Left renal cortex interstitium (tissue), 4 donors: ENCODE results near the gene LUC7L2. TPM values are rescaled to one million over a fixed set of nuclear protein-coding genes. Genes with fewer than 3 reads are reported as not detected.
"Not testable (repeated sequence)": the region's sequence is repeated elsewhere in the genome, so short reads cannot be mapped to it uniquely, and the experiment has no call there.

Experiments
- DNase-seq, 4 donors: peaks; one replicate each; pipeline ENCODE4 v3.0.0-alpha.2; 2013; ENCODE audit warnings: low read depth in 4 of 4, low spot score in 2 of 4, missing footprints in 1 of 4
- polyA plus RNA-seq, 4 donors: library from polyadenylated mRNA; unstranded; fragments of 120-200 nt; gene quantifications; one replicate each; pipeline ENCODE4 v1.2.1, GENCODE V29; 2013; ENCODE audit not compliant: insufficient read length in 4 of 4

Gene LUC7L2
- polyA plus RNA-seq, result 100 to 1,000 TPM; 105 to 190 (median 134) TPM

GRCh38 chr7:139359366-139360209 is at the start of gene LUC7L2:
Gene LUC7L2 (plus strand): TSS chr7:139359894. CDS start chr7:139360262, 368 bp downstream.
- peak; percentile 98 to 100 (median 98) for DNase-seq

- DNase-seq, result no peak
These were observed 41.7 kb upstream of the LUC7L2 start for GRCh38 chr7:139317939-139318505.

- DNase-seq, result no peak
These were observed 38.5 kb upstream of the LUC7L2 start for GRCh38 chr7:139321071-139321745.

GRCh38 chr7:139324709-139325108 is 35.0 kb upstream of the LUC7L2 start:
- DNase-seq, result not testable (repeated sequence)

- DNase-seq, result no peak
These were observed 31.3 kb upstream of the LUC7L2 start for GRCh38 chr7:139328375-139328774.

GRCh38 chr7:139329119-139329518 is 30.6 kb upstream of the LUC7L2 start:
- no peak for DNase-seq

GRCh38 chr7:139330333-139331030 is 29.2 kb upstream of the LUC7L2 start:
- no peak for DNase-seq

GRCh38 chr7:139332697-139333359 is 26.9 kb upstream of the LUC7L2 start:
- DNase-seq, result no peak

- not testable (repeated sequence) for DNase-seq
These were observed 26.3 kb upstream of the LUC7L2 start for GRCh38 chr7:139333443-139333842.

- no peak for DNase-seq
These were observed 25.1 kb upstream of the LUC7L2 start for GRCh38 chr7:139334399-139335150.

- no peak for DNase-seq
These were observed 20.7 kb upstream of the LUC7L2 start for GRCh38 chr7:139339025-139339424.

GRCh38 chr7:139339698-139340036 is 20.0 kb upstream of the LUC7L2 start:
- no peak for DNase-seq

- DNase-seq, result peak; percentile 99 to 100 (median 100)
These were observed 19.5 kb upstream of the LUC7L2 start for GRCh38 chr7:139340037-139340807.

- DNase-seq, result peak in 1 of 4 donors; percentile 88
These were observed 19.0 kb upstream of the LUC7L2 start for GRCh38 chr7:139340808-139341057.

- DNase-seq, result peak; percentile 89 to 94 (median 91)
These were observed 18.5 kb upstream of the LUC7L2 start, which contains the start of gene FMC1 for GRCh38 chr7:139341058-139341775. Gene FMC1 (plus strand): TSS chr7:139341337. CDS start chr7:139341385, 48 bp downstream.

GRCh38 chr7:139341776-139342226 is 17.9 kb upstream of the LUC7L2 start:
- peak in 1 of 4 donors; percentile 58 for DNase-seq

GRCh38 chr7:139345042-139345441 is 14.7 kb upstream of the LUC7L2 start:
- DNase-seq, result no peak

GRCh38 chr7:139351027-139351426 is 8.7 kb upstream of the LUC7L2 start:
- no peak for DNase-seq
